H1 (cell line): Measurements from ENCODE around the gene DACH2. TPM values are rescaled to one million over a fixed set of nuclear protein-coding genes. Genes with fewer than 3 reads are reported as not detected.

Source experiments
- CTCF ChIA-PET: fragments of 300-600 bp; sonication (Branson Sonifier 250); formaldehyde crosslinking; loops from one replicate; lab custom pipeline; 2021; ENCODE audit not compliant: partially characterized antibody; lab: Charles Lee
- POLR2A ChIA-PET: fragments of 300-600 bp; sonication (Branson Sonifier 250); formaldehyde crosslinking; loops from one replicate; lab custom pipeline; 2021; ENCODE audit warnings: inconsistent platforms; ENCODE audit not compliant: partially characterized antibody; lab: Charles Lee
- DNase-seq, 2 experiments: peaks; one replicate each; pipeline versions ENCODE4 v3.0.0 to v3.0.0-alpha.2; 2010 to 2022; ENCODE audit warnings: low spot score in 2 of 2, low read depth in 1 of 2, mixed read lengths in 1 of 2
- FAIRE-seq: peaks from 2 replicates; lab custom pipeline; 2011; peaks lifted over from hg19 to GRCh38; lab: Jason Lieb, UNC
- H2AFZ ChIP-seq: 2 replicates; pipeline ENCODE4 v1.8.1; 2012; ENCODE audit warnings: low read length, inconsistent platforms
- H2AK5ac ChIP-seq: 2 replicates; pipeline ENCODE4 v1.6.1; 2013; ENCODE audit warnings: low read depth, low read length
- H2BK120ac ChIP-seq: replicated peaks from 2 replicates; pipeline ENCODE3; 2013; ENCODE audit warnings: low read depth, low read length, inconsistent platforms
- H2BK12ac ChIP-seq: 2 replicates; pipeline ENCODE4 v1.6.1; 2013; ENCODE audit warnings: low read depth, low read length
- H2BK15ac ChIP-seq: 2 replicates; pipeline ENCODE4 v1.6.1; 2013; ENCODE audit warnings: low read length
- H2BK20ac ChIP-seq: 2 replicates; pipeline ENCODE4 v1.6.1; 2013; ENCODE audit warnings: low read length
- H2BK5ac ChIP-seq: 2 replicates; pipeline ENCODE4 v1.6.1; 2013; ENCODE audit warnings: low read depth, low read length
- H3K14ac ChIP-seq: 2 replicates; pipeline ENCODE4 v1.6.1; 2013; ENCODE audit warnings: inconsistent platforms; ENCODE audit not compliant: insufficient read length
- H3K18ac ChIP-seq: 2 replicates; pipeline ENCODE4 v1.6.1; 2013; ENCODE audit warnings: low read length; ENCODE audit errors: extremely low read depth
- H3K23ac ChIP-seq: 2 replicates; pipeline ENCODE4 v1.6.1; 2013; ENCODE audit warnings: inconsistent platforms; ENCODE audit not compliant: insufficient read length
- H3K23me2 ChIP-seq: 2 replicates; pipeline ENCODE4 v1.6.1; 2013; ENCODE audit warnings: low read depth, low read length
- H3K27ac ChIP-seq: 2 replicates; pipeline ENCODE4 v1.6.1; 2011; ENCODE audit warnings: low read depth, low read length, inconsistent platforms
- H3K27me3 ChIP-seq, 4 experiments: replicated peaks in 1 of 4; 1 replicate in 1 of 4; 2 replicates in 3 of 4; pipeline versions ENCODE4 v1.6.1 to v1.8.1; 2011 to 2013; ENCODE audit warnings: low read length in 3 of 4, mild to moderate bottlenecking in 3 of 4, inconsistent platforms in 2 of 4, mixed read lengths in 2 of 4, moderate library complexity in 1 of 4; ENCODE audit not compliant: control insufficient read depth in 3 of 4, insufficient read depth in 3 of 4; ENCODE audit errors: extremely low read depth in 1 of 4
- H3K36me3 ChIP-seq, 4 experiments: 2 replicates each; pipeline versions ENCODE4 v1.6.1 to v1.8.1; 2011 to 2013; ENCODE audit warnings: mild to moderate bottlenecking in 4 of 4, low read length in 3 of 4, moderate library complexity in 2 of 4, control low read depth in 1 of 4, inconsistent platforms in 1 of 4; ENCODE audit not compliant: insufficient read depth in 4 of 4, control insufficient read depth in 2 of 4
- H3K4ac ChIP-seq: replicated peaks from 2 replicates; pipeline ENCODE3; 2013; ENCODE audit warnings: low read length, low read depth, mixed read lengths, inconsistent platforms; ENCODE audit not compliant: insufficient read length
- H3K4me1 ChIP-seq, 4 experiments: replicated peaks in 1 of 4; 1 replicate in 1 of 4; 2 replicates in 3 of 4; pipeline versions ENCODE4 v1.6.1 to v1.8.1; 2011 to 2013; ENCODE audit warnings: low read length in 3 of 4, inconsistent platforms in 2 of 4, mixed read lengths in 1 of 4; ENCODE audit not compliant: insufficient read depth in 4 of 4, control insufficient read depth in 3 of 4
- H3K4me2 ChIP-seq, 2 experiments: 2 replicates each; pipeline versions ENCODE4 v1.6.1 to v1.8.1; 2011 to 2013; ENCODE audit warnings: low read depth in 2 of 2, low read length in 2 of 2, control low read depth in 1 of 2, inconsistent platforms in 1 of 2, mild to moderate bottlenecking in 1 of 2; ENCODE audit not compliant: insufficient read depth in 1 of 2
- H3K4me3 ChIP-seq, 4 experiments: fragments of 200-600, 300-600 bp in 1 of 4; sonication (generic), shearing (Covaris generic), sonication (Bioruptor Twin) in 1 of 4; 2 replicates each; pipeline versions ENCODE4 v1.5.1 to v1.8.1; 2011 to 2016; ENCODE audit warnings: low read length in 4 of 4, low read depth in 3 of 4, control low read depth in 2 of 4, inconsistent platforms in 2 of 4, mild to moderate bottlenecking in 2 of 4, mixed read lengths in 1 of 4, moderate library complexity in 1 of 4; ENCODE audit not compliant: insufficient read depth in 2 of 4; ENCODE audit errors: extremely low read depth in 1 of 4
- H3K56ac ChIP-seq: replicated peaks from 2 replicates; pipeline ENCODE3; 2013; ENCODE audit warnings: low read depth, mild to moderate bottlenecking, mixed read lengths, low read length, inconsistent platforms; ENCODE audit not compliant: insufficient read length
- H3K79me1 ChIP-seq: 2 replicates; pipeline ENCODE4 v1.6.1; 2013; ENCODE audit warnings: low read depth, low read length, control low read depth
- H3K79me2 ChIP-seq, 2 experiments: 2 replicates each; pipeline versions ENCODE4 v1.6.1 to v1.8.1; 2012 to 2013; ENCODE audit warnings: low read length in 2 of 2, mild to moderate bottlenecking in 2 of 2, inconsistent platforms in 1 of 2; ENCODE audit not compliant: insufficient read depth in 2 of 2, control insufficient read depth in 1 of 2
- H3K9ac ChIP-seq, 4 experiments: replicated peaks in 1 of 4; 1 replicate in 1 of 4; 2 replicates in 3 of 4; pipeline versions ENCODE4 v1.6.1 to v1.8.1; 2011 to 2013; ENCODE audit warnings: low read depth in 3 of 4, low read length in 3 of 4, control low read depth in 2 of 4, mild to moderate bottlenecking in 2 of 4, moderate library complexity in 2 of 4, inconsistent platforms in 1 of 4; ENCODE audit errors: extremely low read depth in 1 of 4
- H3K9me3 ChIP-seq, 2 experiments: 2 replicates each; pipeline versions ENCODE4 v1.6.1 to v1.8.1; 2012 to 2013; ENCODE audit warnings: mild to moderate bottlenecking in 2 of 2, moderate library complexity in 2 of 2, control low read depth in 1 of 2, inconsistent platforms in 1 of 2, low read depth in 1 of 2, low read length in 1 of 2, mixed read lengths in 1 of 2; ENCODE audit not compliant: insufficient read depth in 2 of 2
- H4K20me1 ChIP-seq, 2 experiments: replicated peaks in 1 of 2; 2 replicates each; pipeline versions ENCODE3 to v1.8.1; 2011 to 2013; ENCODE audit warnings: inconsistent platforms in 2 of 2, low read length in 2 of 2, mild to moderate bottlenecking in 1 of 2; ENCODE audit not compliant: insufficient read depth in 2 of 2, control insufficient read depth in 1 of 2
- H4K5ac ChIP-seq: 2 replicates; pipeline ENCODE4 v1.6.1; 2013; ENCODE audit warnings: low read length, low read depth, mixed read lengths, inconsistent platforms; ENCODE audit not compliant: insufficient read length
- H4K8ac ChIP-seq: 2 replicates; pipeline ENCODE4 v1.8.0; 2013; ENCODE audit warnings: mild to moderate bottlenecking, moderate library complexity, low read length, inconsistent platforms; ENCODE audit not compliant: insufficient read depth; ENCODE audit errors: extremely low read depth
- H4K91ac ChIP-seq: replicated peaks from 2 replicates; pipeline ENCODE3; 2013; ENCODE audit warnings: low read length, mixed read lengths, inconsistent platforms; ENCODE audit not compliant: insufficient read length
- ATF3 ChIP-seq: IDR thresholded peaks from 2 replicates; pipeline ENCODE4 v1.6.1; 2011; ENCODE audit warnings: low read depth, mild to moderate bottlenecking, low read length; ENCODE audit not compliant: insufficient read depth
- CBX8 ChIP-seq: fragments of 300-800, 300-1000 bp; sonication (generic); IDR thresholded peaks from 2 replicates; pipeline ENCODE4 v1.7.1; 2016; ENCODE audit warnings: low read depth, low read length, borderline replicate concordance
- CHD2 ChIP-seq: IDR thresholded peaks from 2 replicates; pipeline ENCODE4 v1.6.1; 2012; ENCODE audit warnings: low read length, improper control_type of control experiment
- E2F6 ChIP-seq: IDR thresholded peaks from 2 replicates; pipeline ENCODE4 v1.6.1; 2012; ENCODE audit warnings: inconsistent platforms
- EP300 ChIP-seq, 2 experiments: IDR thresholded peaks; 1 replicate in 1 of 2; 2 replicates in 1 of 2; pipeline ENCODE4 v1.6.1; 2011 to 2012; ENCODE audit warnings: low read depth in 2 of 2, low read length in 2 of 2, mild to moderate bottlenecking in 2 of 2, borderline replicate concordance in 1 of 2, inconsistent platforms in 1 of 2, moderate library complexity in 1 of 2
- EZH2 ChIP-seq: fragments of 200-600 bp; sonication (generic); IDR thresholded peaks from 2 replicates; pipeline ENCODE4 v1.7.1; 2012; ENCODE audit warnings: low read depth, mild to moderate bottlenecking, moderate library complexity, low read length, inconsistent platforms; ENCODE audit not compliant: severe bottlenecking
- JUN ChIP-seq: IDR thresholded peaks from 2 replicates; pipeline ENCODE4 v1.6.1; 2011; ENCODE audit warnings: low read depth, mild to moderate bottlenecking, improper control_type of control experiment, low read length
- POLR2A ChIP-seq, 2 experiments: IDR thresholded peaks; 1 replicate in 1 of 2; 2 replicates in 1 of 2; pipeline ENCODE4 v1.6.1; 2011; ENCODE audit warnings: low read depth in 2 of 2, low read length in 2 of 2, mild to moderate bottlenecking in 2 of 2; ENCODE audit errors: control extremely low read depth in 1 of 2
- SAP30 ChIP-seq: fragments of 300-600 bp; sonication (generic); IDR thresholded peaks from 2 replicates; pipeline ENCODE4 v1.7.1; 2012; ENCODE audit warnings: low read length, moderate library complexity, mild to moderate bottlenecking, inconsistent platforms; ENCODE audit not compliant: insufficient read depth, insufficient replicate concordance
- SIRT6 ChIP-seq: IDR thresholded peaks from one replicate; pipeline ENCODE4 v1.7.1; 2012; ENCODE audit warnings: low read length, inconsistent platforms
- SP1 ChIP-seq: IDR thresholded peaks from 2 replicates; pipeline ENCODE4 v1.6.1; 2011; ENCODE audit warnings: low read depth, low read length
- TCF12 ChIP-seq: IDR thresholded peaks from 2 replicates; pipeline ENCODE4 v1.6.1; 2011; ENCODE audit warnings: low read depth, mild to moderate bottlenecking, low read length
- WGBS, 2 experiments: shearing (Covaris generic) in 1 of 2; methylation state at CpG; one replicate each; pipeline versions ENCODE4 v1.1.6 to v1.1.7; 2013 to 2015; ENCODE audit warnings: low lambda C conversion rate in 2 of 2, mixed read lengths in 2 of 2, inconsistent platforms in 1 of 2, low coverage in 1 of 2, missing lambda C conversion rate in 1 of 2; ENCODE audit not compliant: insufficient replicate concordance in 2 of 2, insufficient coverage in 1 of 2, insufficient read length in 1 of 2; ENCODE audit errors: extremely low coverage in 1 of 2, missing lambda C conversion rate in 1 of 2; 5-methylcytosine and 5-hydroxymethylcytosine counted together
- polyA plus RNA-seq, 7 experiments: library from polyadenylated mRNA; depleted of rRNA in 3 of 7; stranded (reverse) in 5 of 7; unstranded in 2 of 7; fragments of >200 nt in 5 of 7; fragments of 200-250 nt in 2 of 7; gene quantifications; 1 replicate in 5 of 7; 2 replicates in 1 of 7; 4 replicates in 1 of 7; pipeline versions ENCODE4 v1.2.1 to v1.2.3, GENCODE V29; 2011 to 2013; ENCODE audit warnings: missing spikeins in 2 of 7, mixed read lengths in 2 of 7
- total RNA-seq: library from RNA; stranded (reverse); fragmentation: NEBNext Ultra II Directional; extraction: Animal tissue kit (Norgen Biotek cat#: 25700); gene quantifications from 2 replicates; pipeline ENCODE4 v1.2.1, GENCODE V29; 2021

DACH2 gene
- total and polyA plus RNA-seq, 2 of the 8 experiments (the other 6 are each of a cell fraction or from before 2014, with no cell fraction given): 1.0 to 1.8 TPM

- H3K9me3 ChIP-seq: peaks cover 3% of the 10 kb centered on the region in 2 experiments; a peak in 2 of 4 replicates
- H3K56ac ChIP-seq: no peak overlapping the region
- no peak overlapping the region for H3K18ac ChIP-seq
- H3K27ac ChIP-seq: no peak overlapping the region
- H3K4me3 ChIP-seq: no peak overlapping the region
- no peak overlapping the region for H3K23ac ChIP-seq
- H3K23me2 ChIP-seq: no peaks in the 10 kb centered on the region
- H2BK5ac ChIP-seq: no peak overlapping the region
- ChIA-PET POLR2A (no interaction called here), CTCF (interaction anchor here (1.6 kb wide), 1 partner anchor 82 kb away, joined by 3 read pairs; no protein-coding TSS in a partner anchor)
- H4K91ac ChIP-seq: no peak overlapping the region
- H2BK15ac ChIP-seq: no peak overlapping the region
- no peaks in the 10 kb centered on the region for H3K79me2 ChIP-seq
- H3K36me3 ChIP-seq: no peaks in the 10 kb centered on the region; a peak in 1 of 8 replicates
- no peak overlapping the region for H2AK5ac ChIP-seq
- no peak overlapping the region for H2BK120ac ChIP-seq
- 95% methylated on average over 3 of the region's 3 CpGs; no CpG with 5 or more reads in 1 of the 2 experiments for WGBS, 2 experiments
- H3K4me1 ChIP-seq: no peaks in the 10 kb centered on the region
- no peak overlapping the region for H4K8ac ChIP-seq
- H2BK12ac ChIP-seq: no peak overlapping the region
- no peaks in the 10 kb centered on the region for H4K20me1 ChIP-seq
- no peaks in the 10 kb centered on the region for H3K79me1 ChIP-seq
- H3K4me2 ChIP-seq: no peak overlapping the region
- H3K9ac ChIP-seq: no peak overlapping the region
- no peak overlapping the region for H4K5ac ChIP-seq
- peak; percentile 32 for FAIRE-seq
- H3K14ac ChIP-seq: no peak overlapping the region
- H2BK20ac ChIP-seq: no peak overlapping the region
- H3K4ac ChIP-seq: no peak overlapping the region
- no peaks in the 10 kb centered on the region for H3K27me3 ChIP-seq
- DNase-seq: no peak
- H2AFZ ChIP-seq: no peak overlapping the region
- TF ChIP-seq EZH2: no peak
- TF ChIP-seq CBX8: no peak
- TF ChIP-seq TCF12: no peak
- TF ChIP-seq EP300 (IDR thresholded peaks at IDR 0.05; ENCODE audit: borderline replicate concordance in 1 of 2, low read depth in 2 of 2, low read length in 2 of 2): no peak
- TF ChIP-seq E2F6: no peak
- TF ChIP-seq SIRT6: no peak
- no peak for TF ChIP-seq JUN
- TF ChIP-seq SAP30: no peak
- no peak for TF ChIP-seq POLR2A (IDR thresholded peaks at IDR 0.05; ENCODE audit: control extremely low read depth in 1 of 2, low read depth in 2 of 2, low read length in 2 of 2)
- TF ChIP-seq SP1: no peak
- TF ChIP-seq ATF3: no peak
- no peak for TF ChIP-seq CHD2
Observed at GRCh38 chrX:86724277-86724676, 576.0 kb downstream of the DACH2 start.
